Measurements from ENCODE around the gene UBA7.

The UBA7 gene

GRCh38 chr3:49756036-49756435 is 57.7 kb downstream of the UBA7 start:
- H3K4me3 Mint-ChIP-seq: no peak overlapping the region
- H3K27me3 Mint-ChIP-seq (ENCODE audit: low read depth): no peaks in the 10 kb centered on the region
- peaks cover 6% of the 10 kb centered on the region for H3K4me1 Mint-ChIP-seq (ENCODE audit: low read depth)
- no peaks in the 10 kb centered on the region for H3K36me3 Mint-ChIP-seq (ENCODE audit: low read depth)
- H3K9me3 Mint-ChIP-seq: no peaks in the 10 kb centered on the region
- H3K27ac Mint-ChIP-seq: no peak overlapping the region

Measured in T-helper 1 cell treated with Interleukin-12 subunit alpha and Interleukin-12 subunit beta and Interleukin-4 antibody, amounts not matched to agents 30 μg/mL and 1 μg/mL, for 36 hours (primary cell).